GM21360 (cell line): ENCODE data around the gene ENOSF1.

Source experiments
- ATAC-seq: cut with Tn5 transposase; IDR thresholded peaks from one replicate; pipeline ENCODE4 v1.9.1; 2021; ENCODE audit warnings: mild to moderate bottlenecking, moderate library complexity; ENCODE audit not compliant: unreplicated experiment

Gene ENOSF1

GRCh38 chr18:675307-675706, 37.1 kb downstream of the ENOSF1 start:
- no peak for ATAC-seq

GRCh38 chr18:673769-674168, 38.7 kb downstream of the ENOSF1 start:
- ATAC-seq = no peak

GRCh38 chr18:673317-673716, 39.1 kb downstream of the ENOSF1 start:
- no peak for ATAC-seq

GRCh38 chr18:671405-671804, 41.0 kb downstream of the ENOSF1 start:
- ATAC-seq = no peak

DNA sequence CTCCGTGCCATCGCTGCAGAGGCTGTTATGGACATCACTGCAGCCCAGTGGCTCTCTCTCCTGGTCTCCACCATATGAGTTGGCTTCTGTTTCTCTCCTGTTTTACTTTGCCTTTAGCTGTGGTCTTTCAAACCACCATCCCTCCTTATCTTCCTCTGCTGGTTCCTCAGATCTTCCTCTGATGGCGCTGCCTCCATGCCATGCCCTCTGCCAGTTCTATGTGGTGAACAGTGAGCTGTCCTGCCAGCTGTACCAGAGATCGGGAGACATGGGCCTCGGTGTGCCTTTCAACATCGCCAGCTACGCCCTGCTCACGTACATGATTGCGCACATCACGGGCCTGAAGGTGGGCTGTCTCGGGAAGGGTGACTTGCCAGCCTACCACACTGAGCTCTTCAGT, 41.9 kb downstream of the ENOSF1 start:
- no peak for ATAC-seq

DNA sequence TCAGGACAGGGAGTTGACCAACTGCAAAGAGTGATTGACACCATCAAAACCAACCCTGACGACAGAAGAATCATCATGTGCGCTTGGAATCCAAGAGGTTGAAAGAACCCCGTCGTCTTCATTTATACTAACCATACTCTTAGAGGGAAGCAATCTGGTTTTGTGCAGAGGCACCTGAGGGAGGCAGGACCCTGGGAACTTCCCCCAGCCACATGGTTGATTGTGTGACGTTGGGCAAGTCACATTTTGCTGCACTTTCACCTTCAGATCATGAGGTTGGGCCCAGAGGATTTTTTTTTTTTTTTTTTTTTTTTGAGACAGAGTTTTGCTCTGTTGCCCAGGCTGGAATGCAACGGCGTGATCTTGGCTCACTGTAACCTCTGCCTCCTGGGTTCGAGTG, 43.4 kb downstream of the ENOSF1 start:
- ATAC-seq = no peak

GRCh38 chr18:668260-668659, 44.2 kb downstream of the ENOSF1 start:
- no peak for ATAC-seq

GRCh38 chr18:666628-667027, 45.8 kb downstream of the ENOSF1 start:
- ATAC-seq = no peak

DNA sequence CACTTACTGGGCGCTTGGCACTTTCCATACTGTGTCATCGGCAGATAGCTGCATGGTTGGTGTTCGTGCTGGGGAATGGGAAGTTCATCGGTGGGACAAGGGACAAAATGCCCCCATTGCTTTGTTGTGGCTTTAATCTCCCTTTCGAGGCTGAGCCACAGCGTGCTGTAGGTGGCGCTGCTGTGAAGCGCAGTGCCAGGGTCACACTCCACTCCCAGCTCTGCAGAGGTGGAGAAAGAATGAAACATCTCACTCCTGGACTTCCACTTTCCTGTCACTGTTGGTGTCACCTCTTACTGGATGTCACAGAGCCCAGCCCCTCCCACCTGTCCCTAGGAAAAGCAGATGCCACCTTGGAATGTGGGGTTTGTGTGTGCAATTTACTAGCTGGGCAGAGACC, 46.3 kb downstream of the ENOSF1 start:
- ATAC-seq = no peak

DNA sequence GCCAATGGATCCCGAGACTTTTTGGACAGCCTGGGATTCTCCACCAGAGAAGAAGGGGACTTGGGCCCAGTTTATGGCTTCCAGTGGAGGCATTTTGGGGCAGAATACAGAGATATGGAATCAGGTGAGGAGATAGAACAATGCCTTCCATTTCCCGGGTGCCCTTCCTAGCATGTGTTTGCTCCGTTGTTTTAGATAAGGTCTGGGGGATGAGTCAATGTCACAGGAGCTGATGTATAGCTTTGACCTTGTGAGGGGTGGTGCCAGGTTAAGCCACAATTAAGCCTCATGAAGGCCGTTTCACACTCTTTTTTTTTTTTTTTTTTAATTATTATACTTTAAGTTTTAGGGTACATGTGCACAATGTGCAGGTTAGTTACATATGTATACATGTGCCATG, 50.2 kb downstream of the ENOSF1 start:
- no peak for ATAC-seq

DNA sequence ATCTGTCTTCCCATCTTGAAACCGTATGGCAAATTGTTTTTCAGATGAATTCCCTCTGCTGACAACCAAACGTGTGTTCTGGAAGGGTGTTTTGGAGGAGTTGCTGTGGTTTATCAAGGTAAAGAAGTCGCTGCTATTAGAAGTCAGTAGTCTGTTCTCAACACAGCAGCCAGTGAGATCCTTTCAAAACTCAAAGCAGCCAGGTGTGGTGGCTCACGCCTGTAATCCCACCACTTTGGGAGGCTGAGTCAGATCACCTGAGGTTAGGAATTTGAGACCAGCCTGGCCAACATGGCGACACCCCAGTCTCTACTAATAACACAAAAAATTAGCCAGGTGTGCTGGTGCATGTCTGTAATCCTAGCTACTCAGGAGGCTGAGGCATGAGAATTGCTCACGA, 52.8 kb downstream of the ENOSF1 start:
- ATAC-seq = no peak

- no peak for ATAC-seq
These were observed 53.4 kb downstream of the ENOSF1 start for GRCh38 chr18:658947-659533.

DNA sequence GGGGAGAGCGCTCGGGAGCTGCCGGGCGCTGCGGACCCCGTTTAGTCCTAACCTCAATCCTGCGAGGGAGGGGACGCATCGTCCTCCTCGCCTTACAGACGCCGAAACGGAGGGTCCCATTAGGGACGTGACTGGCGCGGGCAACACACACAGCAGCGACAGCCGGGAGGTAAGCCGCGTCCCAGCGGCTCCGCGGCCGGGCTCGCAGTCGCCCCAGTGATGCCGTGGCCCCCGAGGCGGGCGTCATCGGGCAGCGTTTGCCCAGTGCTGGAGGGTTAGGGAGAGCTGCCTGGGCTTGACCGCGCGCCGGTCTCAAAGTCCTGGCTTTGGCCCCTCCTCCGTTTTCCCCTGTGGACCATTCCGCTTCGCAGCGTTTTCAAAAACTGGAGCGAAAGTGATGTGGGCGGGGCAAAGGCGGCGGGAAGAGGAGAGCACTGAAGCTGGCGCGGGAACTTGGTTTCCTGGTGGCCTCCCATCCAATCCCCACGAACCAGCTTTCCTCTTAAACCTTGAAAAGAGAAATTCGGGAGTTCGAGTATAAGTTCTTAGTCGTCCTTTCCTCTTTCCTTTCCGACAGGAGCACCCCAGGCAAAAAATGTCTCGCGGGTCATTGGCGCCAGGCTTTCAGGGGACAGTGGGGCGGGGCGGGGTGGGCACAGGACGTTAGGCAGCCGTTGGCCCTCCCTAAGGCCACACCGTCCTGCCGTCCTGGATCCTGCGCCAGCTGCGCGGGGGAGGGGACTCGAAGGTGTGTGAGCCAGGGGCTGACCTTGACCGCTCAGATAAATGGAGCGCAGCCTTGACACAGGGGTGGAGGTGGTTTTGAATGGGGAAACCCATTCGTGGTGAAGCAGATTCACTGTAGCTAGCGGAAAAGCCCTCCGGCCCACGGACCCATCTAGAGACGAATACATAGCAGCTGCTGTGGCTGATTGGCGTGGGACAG, 54.2 kb downstream of the ENOSF1 start:
- ATAC-seq = peak; percentile 50

DNA sequence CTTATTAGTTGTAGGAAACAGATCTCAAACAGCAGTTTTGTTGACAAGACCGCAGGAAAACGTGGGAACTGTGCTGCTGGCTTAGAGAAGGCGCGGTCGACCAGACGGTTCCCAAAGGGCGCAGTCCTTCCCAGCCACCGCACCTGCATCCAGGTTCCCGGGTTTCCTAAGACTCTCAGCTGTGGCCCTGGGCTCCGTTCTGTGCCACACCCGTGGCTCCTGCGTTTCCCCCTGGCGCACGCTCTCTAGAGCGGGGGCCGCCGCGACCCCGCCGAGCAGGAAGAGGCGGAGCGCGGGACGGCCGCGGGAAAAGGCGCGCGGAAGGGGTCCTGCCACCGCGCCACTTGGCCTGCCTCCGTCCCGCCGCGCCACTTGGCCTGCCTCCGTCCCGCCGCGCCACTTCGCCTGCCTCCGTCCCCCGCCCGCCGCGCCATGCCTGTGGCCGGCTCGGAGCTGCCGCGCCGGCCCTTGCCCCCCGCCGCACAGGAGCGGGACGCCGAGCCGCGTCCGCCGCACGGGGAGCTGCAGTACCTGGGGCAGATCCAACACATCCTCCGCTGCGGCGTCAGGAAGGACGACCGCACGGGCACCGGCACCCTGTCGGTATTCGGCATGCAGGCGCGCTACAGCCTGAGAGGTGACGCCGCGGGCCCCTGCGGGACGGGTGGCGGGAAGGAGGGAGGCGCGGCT, 55.0 kb downstream of the ENOSF1 start, which contains the start of gene TYMS:
TSS of gene TYMS (plus strand) at position 343 of the 690 bp plus-strand sequence. CDS start at position 433, 90 bp downstream.
- ATAC-seq = peak; percentile 53

DNA sequence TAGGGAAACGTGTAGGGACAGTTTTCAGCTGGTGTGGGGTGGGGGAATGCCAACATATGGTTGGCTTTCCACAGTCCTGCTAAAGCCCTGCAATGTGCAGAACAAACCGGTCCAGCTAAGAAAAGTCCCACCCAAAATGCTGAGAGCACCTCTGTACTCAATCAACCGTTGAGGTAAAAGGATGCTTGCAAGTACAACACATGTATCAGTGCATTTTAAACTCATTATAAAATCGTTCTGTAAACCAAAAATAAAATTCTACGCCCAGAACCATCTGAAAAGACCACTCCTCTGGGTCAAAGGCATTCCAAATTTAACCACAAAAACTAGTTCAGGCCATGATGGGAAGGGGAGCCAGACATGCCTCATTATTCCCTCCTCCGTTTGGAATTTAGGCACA, 57.0 kb downstream of the ENOSF1 start:
- ATAC-seq = no peak

- no peak for ATAC-seq
These were observed 57.8 kb downstream of the ENOSF1 start for GRCh38 chr18:654601-655000.

DNA sequence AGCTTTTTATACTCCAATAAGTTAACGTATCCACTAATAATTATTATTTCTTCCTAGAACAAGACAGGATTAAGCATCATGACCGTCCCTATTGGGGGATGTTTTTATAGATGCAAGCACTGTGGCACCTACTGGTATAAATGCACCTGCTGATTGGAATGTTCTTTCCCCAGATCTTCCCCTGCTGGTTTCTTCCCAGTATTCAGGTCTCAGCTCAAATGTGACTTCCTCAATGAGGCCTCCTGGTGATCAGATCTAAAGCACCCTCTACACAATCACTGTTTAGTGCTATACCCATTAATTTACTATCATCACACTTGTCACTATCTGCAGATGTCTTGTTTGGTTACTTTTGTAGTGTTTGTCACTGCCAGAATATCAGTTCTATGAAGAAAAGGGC, 58.9 kb downstream of the ENOSF1 start:
- ATAC-seq = no peak

GRCh38 chr18:652131-652530, 60.3 kb downstream of the ENOSF1 start:
- no peak for ATAC-seq

- ATAC-seq = peak; percentile 96
These were observed 62.0 kb downstream of the ENOSF1 start for GRCh38 chr18:650428-650858.

DNA sequence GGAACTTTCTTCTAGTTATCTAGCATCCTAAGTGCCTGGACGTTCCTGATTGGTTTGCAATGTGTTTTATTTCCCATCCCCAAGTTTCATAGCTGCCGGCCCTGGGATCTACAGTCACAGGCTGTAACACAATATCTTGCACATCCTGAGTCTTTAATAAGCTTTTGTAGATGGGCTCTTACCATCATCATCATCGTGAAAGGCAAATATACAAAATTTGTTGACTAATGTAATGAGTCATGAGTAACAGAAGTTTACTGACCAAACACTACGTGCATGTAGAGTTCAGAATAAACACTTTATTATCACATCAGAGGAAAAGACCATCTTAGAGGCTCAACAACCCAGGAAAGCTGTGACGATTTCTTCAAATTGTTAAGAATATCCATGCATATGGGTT, 63.1 kb downstream of the ENOSF1 start:
- ATAC-seq = no peak

DNA sequence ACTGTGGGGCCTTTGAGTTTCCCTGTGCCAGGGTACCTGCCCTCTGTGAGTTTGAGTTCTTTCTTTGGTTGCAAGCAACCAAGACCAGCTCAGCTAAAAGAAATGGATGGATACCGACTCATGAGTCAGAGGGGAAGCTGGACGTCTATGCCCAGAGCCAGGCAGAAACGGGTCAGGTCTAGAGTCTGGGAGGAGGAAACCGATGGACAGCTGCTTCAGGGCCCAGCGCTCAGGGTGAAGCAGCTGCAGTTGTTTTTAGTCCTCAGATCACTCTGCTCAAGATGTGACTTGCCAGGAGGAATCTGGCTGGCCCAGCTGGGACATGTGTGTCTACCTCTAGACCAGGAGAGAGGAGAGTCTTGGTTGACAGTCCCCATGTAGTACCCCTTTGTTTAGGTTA, 65.1 kb downstream of the ENOSF1 start:
- no peak for ATAC-seq
